Body of pancreas (tissue), 4 donors: Measurements from ENCODE around the gene CST9.

Experiments
- CTCF ChIP-seq, 7 experiments: fragments of 450-650 bp in 4 of 7; fragments of 200-600 bp in 3 of 7; sonication (generic) in 3 of 7; IDR thresholded peaks; one replicate each; pipeline ENCODE4 v1.5.1; 2016 to 2019; ENCODE audit warnings: antibody characterized with exemption in 7 of 7
- POLR2A ChIP-seq, 3 donors: fragments of 450-650 bp; IDR thresholded peaks; one replicate each; pipeline ENCODE4 v1.6.1; 2016; ENCODE audit warnings: antibody characterized with exemption in 3 of 3, mild to moderate bottlenecking in 2 of 3

- TF ChIP-seq CTCF (IDR thresholded peaks at IDR 0.05) (peak; percentile 59 to 86 (median 78)), POLR2A (IDR thresholded peaks at IDR 0.05) (no peak)
These were observed 934 bp upstream of the CST9 start for GRCh38 chr20:23606652-23607049.
